A673 (cell line): Measurements from ENCODE around the gene MMRN1. TPM values are rescaled to one million over a fixed set of nuclear protein-coding genes. Genes with fewer than 3 reads are reported as not detected.

Source experiments
- BruUV-seq: library from RNA; stranded (reverse); fragments of 400-500 nt; replicated peaks from 2 replicates; lab custom pipeline; 2021; lab: Mats Ljungman, UMichigan
- CTCF ChIA-PET: fragments of 300-600 bp; sonication (Branson Sonifier 250); formaldehyde crosslinking; loops from one replicate; lab custom pipeline; 2022; ENCODE audit warnings: antibody characterized with exemption; lab: Charles Lee
- POLR2A ChIA-PET: fragments of 300-600 bp; sonication (Branson Sonifier 250); formaldehyde crosslinking; loops from one replicate; lab custom pipeline; 2022; ENCODE audit warnings: antibody characterized with exemption; ENCODE audit not compliant: low non-redundant PET; lab: Charles Lee
- DNase-seq: peaks from one replicate; pipeline ENCODE4 v3.0.0-alpha.2; 2015; ENCODE audit warnings: low spot score
- H3K27ac ChIP-seq: fragments of 200-600 bp; sonication (generic); 2 replicates; pipeline ENCODE4 v1.5.1; 2016; ENCODE audit warnings: mixed run types, low read depth, mild to moderate bottlenecking, mixed read lengths, antibody characterized with exemption, low read length; ENCODE audit not compliant: poor library complexity, severe bottlenecking
- H3K27me3 ChIP-seq: fragments of 200-600 bp; sonication (generic); replicated peaks from 2 replicates; pipeline ENCODE4 v1.6.1; 2017; ENCODE audit warnings: mixed run types, low read depth, mild to moderate bottlenecking, mixed read lengths, antibody characterized with exemption, low read length; ENCODE audit not compliant: insufficient read depth, poor library complexity
- H3K36me3 ChIP-seq: fragments of 200-600 bp; sonication (generic); 2 replicates; pipeline ENCODE4 v1.6.1; 2016; ENCODE audit warnings: mixed run types, mild to moderate bottlenecking, mixed read lengths, antibody characterized with exemption, low read length; ENCODE audit not compliant: insufficient read depth, poor library complexity, severe bottlenecking
- H3K4me1 ChIP-seq: fragments of 200-600 bp; sonication (generic); 2 replicates; pipeline ENCODE4 v1.6.1; 2017; ENCODE audit warnings: mixed run types, mild to moderate bottlenecking, mixed read lengths, antibody characterized with exemption, low read length; ENCODE audit not compliant: insufficient read depth, poor library complexity, severe bottlenecking
- H3K4me3 ChIP-seq: fragments of 200-600 bp; sonication (generic); 2 replicates; pipeline ENCODE4 v1.5.1; 2016; ENCODE audit warnings: low read depth, mixed run types, mild to moderate bottlenecking, mixed read lengths, low read length; ENCODE audit not compliant: poor library complexity, severe bottlenecking
- H3K9me3 ChIP-seq: fragments of 200-600 bp; sonication (generic); 2 replicates; pipeline ENCODE4 v1.6.1; 2016; ENCODE audit warnings: mixed run types, low read depth, mild to moderate bottlenecking, mixed read lengths, antibody characterized with exemption, low read length; ENCODE audit not compliant: poor library complexity, severe bottlenecking
- EZH2 ChIP-seq: fragments of 200-600 bp; sonication (generic); IDR thresholded peaks from 2 replicates; pipeline ENCODE4 v1.6.1; 2017; ENCODE audit warnings: borderline replicate concordance, low read depth, mild to moderate bottlenecking, mixed read lengths, antibody characterized with exemption, low read length; ENCODE audit not compliant: poor library complexity, severe bottlenecking
- intact Hi-C: fragments of 100-400 bp; cut with micrococcal nuclease; formaldehyde crosslinking; loops from one replicate; pipeline ENCODE4 v1.10.0; 2022; ENCODE audit not compliant: unreplicated experiment
- total RNA-seq: library from RNA; stranded (reverse); gene quantifications from 2 replicates; pipeline ENCODE4 v1.2.3, GENCODE V29; 2021
- TF ChIP-seq, protein P1 (sequence below): fragments of 300-800, 200-600 bp; sonication (generic); conservative IDR thresholded peaks from 2 replicates; pipeline ENCODE4 v1.5.1; 2017; ENCODE audit warnings: low read depth, mild to moderate bottlenecking, antibody characterized with exemption, low read length, moderate library complexity, mixed read lengths

The MMRN1 gene
- total RNA-seq, 1 experiment from 2014 or later = 0.11 TPM

DNA sequence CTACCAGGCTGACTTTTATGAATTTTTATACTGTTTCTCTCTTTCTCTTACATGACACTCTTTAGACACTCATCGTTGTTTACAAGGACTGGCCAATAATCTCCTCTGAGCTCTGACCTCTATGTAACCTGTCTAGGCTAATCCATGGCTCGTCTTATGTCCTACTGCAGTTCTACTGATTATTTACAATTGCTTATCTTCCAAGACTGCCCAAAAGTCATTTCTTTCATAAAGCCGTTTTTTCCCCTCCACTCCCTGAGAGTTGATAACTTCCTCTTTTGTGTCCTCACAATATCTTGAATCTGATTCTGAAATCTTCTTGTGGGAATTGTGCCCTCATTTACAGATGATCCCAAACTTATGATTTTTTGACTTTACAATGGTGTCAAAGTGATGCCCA, 39.4 kb upstream of the MMRN1 start:
- Histone ChIP-seq H3K4me1 (no peaks in the 10 kb centered on the region), H3K27ac (no peak overlapping the region), H3K36me3 (no peaks in the 10 kb centered on the region), H3K9me3 (no peaks in the 10 kb centered on the region), H3K4me3 (no peak overlapping the region), H3K27me3 (no peaks in the 10 kb centered on the region)
- CTCF ChIA-PET = no interaction called here
- no peak for DNase-seq
- intact Hi-C loops = no loop called here
- POLR2A ChIA-PET = no interaction called here
- TF ChIP-seq, protein P1, sequence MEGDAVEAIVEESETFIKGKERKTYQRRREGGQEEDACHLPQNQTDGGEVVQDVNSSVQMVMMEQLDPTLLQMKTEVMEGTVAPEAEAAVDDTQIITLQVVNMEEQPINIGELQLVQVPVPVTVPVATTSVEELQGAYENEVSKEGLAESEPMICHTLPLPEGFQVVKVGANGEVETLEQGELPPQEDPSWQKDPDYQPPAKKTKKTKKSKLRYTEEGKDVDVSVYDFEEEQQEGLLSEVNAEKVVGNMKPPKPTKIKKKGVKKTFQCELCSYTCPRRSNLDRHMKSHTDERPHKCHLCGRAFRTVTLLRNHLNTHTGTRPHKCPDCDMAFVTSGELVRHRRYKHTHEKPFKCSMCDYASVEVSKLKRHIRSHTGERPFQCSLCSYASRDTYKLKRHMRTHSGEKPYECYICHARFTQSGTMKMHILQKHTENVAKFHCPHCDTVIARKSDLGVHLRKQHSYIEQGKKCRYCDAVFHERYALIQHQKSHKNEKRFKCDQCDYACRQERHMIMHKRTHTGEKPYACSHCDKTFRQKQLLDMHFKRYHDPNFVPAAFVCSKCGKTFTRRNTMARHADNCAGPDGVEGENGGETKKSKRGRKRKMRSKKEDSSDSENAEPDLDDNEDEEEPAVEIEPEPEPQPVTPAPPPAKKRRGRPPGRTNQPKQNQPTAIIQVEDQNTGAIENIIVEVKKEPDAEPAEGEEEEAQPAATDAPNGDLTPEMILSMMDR = no peak
- TF ChIP-seq EZH2 = no peak
- BruUV-seq = no TSS peak

DNA sequence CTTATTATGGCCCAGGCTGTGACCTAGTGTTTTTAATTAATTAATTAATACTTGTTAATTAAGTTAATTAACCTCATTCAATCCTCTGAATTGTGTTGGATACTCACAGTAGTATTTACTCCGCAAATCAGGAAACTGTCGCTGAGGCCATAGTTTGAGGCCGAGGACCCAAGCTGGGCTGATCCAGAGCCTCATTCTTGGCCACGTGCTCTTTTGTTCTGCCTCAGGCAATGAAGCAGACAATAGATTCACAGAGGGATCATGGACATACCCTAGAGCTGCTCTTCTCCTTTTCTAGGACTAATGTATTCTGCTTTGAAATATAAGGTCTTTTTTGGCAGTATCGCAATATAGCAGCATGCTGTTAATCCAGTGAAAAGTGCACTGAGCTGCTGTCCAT, 33.7 kb upstream of the MMRN1 start:
- no TSS peak for BruUV-seq
- no peak for DNase-seq
- TF ChIP-seq EZH2 = no peak
- TF ChIP-seq, protein P1 = no peak
- Histone ChIP-seq H3K4me3 (no peak overlapping the region), H3K27ac (no peak overlapping the region), H3K27me3 (no peaks in the 10 kb centered on the region), H3K36me3 (no peaks in the 10 kb centered on the region), H3K4me1 (no peaks in the 10 kb centered on the region), H3K9me3 (no peaks in the 10 kb centered on the region)
- intact Hi-C loops = no loop called here
- ChIA-PET CTCF (no interaction called here), POLR2A (no interaction called here)

DNA sequence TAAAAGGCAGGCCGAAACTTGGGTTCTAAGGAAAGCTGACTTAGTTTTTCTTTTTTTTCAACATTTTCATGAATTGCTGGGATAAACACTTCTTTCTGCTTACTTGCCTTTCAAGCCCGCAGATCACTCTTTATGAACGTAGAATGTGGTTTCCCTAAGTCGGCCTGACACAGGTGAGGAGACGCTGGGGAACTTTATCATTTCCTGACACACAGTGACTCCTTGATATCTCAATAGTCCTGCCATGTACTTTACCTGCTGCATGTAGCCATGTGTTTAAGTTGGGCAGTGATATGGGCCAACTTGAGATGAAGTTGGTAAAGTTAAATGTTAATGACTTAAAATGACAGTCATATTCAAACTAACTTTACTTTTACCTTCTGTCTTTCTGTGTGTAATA, 31.1 kb upstream of the MMRN1 start:
- no TSS peak for BruUV-seq

More for the DNA sequence above, 31.1 kb upstream of the MMRN1 start:
- Histone ChIP-seq H3K4me3 (no peak overlapping the region), H3K27me3 (no peaks in the 10 kb centered on the region), H3K9me3 (no peaks in the 10 kb centered on the region), H3K27ac (no peak overlapping the region), H3K36me3 (no peaks in the 10 kb centered on the region), H3K4me1 (no peaks in the 10 kb centered on the region)
- intact Hi-C loops = no loop called here
- ChIA-PET POLR2A (no interaction called here), CTCF (no interaction called here)
- no peak for TF ChIP-seq EZH2
- TF ChIP-seq, protein P1 = no peak
- DNase-seq = no peak
